Middle frontal gyrus (tissue), 1 donor: Measurements from ENCODE around the gene ADAMTSL4.
A peak's percentile ranks its signal among the peaks of the same experiment; 100 is the strongest.
"Not testable (repeated sequence)": the region's sequence is repeated elsewhere in the genome, so short reads cannot be mapped to it uniquely, and the experiment has no call there.

Experiments used
- DNase-seq: peaks from one replicate; pipeline ENCODE4 v3.0.0-alpha.2; 2015; ENCODE audit warnings: low spot score; ENCODE audit errors: extremely low spot score

ADAMTSL4 gene

DNA sequence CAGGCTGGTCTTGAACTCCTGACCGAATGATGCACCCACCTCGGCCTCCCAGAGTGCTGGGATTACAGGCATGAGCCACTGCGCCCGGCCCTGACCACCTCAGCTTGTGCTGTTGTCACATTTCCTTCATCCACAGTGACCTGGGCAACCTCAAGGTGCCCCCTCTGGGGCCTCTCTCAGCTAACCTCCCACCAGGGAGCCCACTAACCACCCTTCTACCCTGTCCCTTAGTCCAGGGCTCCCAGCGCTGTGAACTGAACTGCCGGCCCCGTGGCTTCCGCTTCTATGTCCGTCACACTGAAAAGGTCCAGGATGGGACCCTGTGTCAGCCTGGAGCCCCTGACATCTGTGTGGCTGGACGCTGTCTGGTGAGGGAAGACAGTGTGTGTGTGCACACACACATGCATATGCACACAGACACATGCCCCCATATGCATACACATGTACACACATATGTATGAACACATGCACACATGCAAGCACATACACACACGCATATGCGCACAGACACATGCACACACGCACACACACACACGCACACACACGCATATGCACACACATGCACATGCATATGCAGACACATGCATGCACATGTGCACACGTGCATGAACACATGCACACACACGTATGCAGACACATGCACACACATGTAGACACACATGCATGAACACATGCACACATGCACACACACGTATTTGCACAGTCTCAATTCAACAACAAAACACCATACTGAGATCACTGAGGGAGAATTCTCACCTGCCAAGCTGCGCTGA lies 6.2 kb downstream of the ADAMTSL4 start:
- DNase-seq: no peak

DNA sequence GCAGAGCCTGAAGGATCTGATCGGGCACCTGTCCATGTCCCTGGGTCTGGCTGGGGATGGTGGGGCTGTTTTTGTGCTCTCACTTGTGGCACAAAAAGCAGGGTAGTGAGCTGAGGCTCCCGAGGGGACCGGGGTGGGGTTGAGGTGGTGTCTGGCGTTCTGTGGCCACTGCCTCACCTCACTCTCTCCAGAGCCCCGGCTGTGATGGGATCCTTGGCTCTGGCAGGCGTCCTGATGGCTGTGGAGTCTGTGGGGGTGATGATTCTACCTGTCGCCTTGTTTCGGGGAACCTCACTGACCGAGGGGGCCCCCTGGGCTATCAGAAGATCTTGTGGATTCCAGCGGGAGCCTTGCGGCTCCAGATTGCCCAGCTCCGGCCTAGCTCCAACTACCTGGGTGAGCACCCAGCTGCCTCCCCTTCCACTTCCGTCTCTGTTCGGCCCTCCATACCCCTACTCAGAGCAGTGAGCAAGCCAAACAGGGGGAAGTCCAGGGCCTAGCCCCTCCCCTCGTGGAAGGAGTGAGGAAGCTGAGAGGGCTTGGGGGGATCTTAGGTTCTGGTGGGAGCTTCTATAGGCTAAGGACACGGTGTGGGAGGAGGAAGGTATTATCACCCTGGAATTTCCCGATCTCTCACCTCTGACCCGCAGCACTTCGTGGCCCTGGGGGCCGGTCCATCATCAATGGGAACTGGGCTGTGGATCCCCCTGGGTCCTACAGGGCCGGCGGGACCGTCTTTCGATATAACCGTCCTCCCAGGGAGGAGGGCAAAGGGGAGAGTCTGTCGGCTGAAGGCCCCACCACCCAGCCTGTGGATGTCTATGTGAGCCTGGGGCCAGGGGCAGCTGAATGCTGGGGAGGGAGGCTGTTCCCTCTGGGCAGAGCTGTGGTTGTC lies 7.0 kb downstream of the ADAMTSL4 start:
- DNase-seq: no peak

DNA sequence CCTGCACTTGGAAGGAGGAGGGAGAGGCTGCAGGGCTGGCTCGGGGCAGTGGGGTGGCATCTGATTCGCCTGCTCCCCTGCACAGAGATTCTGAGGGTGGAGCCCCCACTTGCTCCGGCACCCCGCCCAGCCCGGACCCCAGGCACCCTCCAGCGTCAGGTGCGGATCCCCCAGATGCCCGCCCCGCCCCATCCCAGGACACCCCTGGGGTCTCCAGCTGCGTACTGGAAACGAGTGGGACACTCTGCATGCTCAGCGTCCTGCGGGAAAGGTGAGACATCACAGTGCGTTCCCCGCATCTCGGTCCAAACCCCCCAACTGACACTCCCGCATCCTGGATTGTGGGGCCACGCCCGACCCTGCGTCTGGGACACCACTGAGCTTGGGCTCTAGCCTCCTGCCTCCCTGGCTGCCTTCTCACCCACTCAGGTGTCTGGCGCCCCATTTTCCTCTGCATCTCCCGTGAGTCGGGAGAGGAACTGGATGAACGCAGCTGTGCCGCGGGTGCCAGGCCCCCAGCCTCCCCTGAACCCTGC lies 7.9 kb downstream of the ADAMTSL4 start:
- DNase-seq: no peak

DNA sequence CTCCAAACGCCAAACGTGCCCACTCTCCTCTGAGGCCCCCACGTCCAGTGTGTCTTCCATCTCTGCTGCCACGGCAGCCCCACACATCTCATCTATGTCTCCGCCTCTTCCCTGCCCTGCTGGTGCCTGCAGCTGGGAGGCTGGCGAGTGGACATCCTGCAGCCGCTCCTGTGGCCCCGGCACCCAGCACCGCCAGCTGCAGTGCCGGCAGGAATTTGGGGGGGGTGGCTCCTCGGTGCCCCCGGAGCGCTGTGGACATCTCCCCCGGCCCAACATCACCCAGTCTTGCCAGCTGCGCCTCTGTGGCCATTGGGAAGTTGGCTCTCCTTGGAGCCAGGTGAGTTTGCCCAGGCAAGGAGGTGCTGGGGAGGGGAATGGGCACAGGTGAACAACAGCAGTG lies 8.6 kb downstream of the ADAMTSL4 start:
- no peak for DNase-seq

DNA sequence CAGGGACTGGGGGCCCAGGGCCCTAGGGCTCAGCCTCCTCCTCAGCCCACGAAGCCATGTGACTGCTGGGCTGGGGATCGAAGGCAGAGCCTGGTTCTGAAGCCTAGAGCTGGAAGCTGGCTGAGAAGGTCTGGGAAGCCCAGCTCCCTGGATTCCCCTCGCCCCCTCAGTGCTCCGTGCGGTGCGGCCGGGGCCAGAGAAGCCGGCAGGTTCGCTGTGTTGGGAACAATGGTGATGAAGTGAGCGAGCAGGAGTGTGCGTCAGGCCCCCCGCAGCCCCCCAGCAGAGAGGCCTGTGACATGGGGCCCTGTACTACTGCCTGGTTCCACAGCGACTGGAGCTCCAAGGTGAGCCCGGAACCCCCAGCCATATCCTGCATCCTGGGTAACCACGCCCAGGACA lies 9.1 kb downstream of the ADAMTSL4 start:
- no peak for DNase-seq

DNA sequence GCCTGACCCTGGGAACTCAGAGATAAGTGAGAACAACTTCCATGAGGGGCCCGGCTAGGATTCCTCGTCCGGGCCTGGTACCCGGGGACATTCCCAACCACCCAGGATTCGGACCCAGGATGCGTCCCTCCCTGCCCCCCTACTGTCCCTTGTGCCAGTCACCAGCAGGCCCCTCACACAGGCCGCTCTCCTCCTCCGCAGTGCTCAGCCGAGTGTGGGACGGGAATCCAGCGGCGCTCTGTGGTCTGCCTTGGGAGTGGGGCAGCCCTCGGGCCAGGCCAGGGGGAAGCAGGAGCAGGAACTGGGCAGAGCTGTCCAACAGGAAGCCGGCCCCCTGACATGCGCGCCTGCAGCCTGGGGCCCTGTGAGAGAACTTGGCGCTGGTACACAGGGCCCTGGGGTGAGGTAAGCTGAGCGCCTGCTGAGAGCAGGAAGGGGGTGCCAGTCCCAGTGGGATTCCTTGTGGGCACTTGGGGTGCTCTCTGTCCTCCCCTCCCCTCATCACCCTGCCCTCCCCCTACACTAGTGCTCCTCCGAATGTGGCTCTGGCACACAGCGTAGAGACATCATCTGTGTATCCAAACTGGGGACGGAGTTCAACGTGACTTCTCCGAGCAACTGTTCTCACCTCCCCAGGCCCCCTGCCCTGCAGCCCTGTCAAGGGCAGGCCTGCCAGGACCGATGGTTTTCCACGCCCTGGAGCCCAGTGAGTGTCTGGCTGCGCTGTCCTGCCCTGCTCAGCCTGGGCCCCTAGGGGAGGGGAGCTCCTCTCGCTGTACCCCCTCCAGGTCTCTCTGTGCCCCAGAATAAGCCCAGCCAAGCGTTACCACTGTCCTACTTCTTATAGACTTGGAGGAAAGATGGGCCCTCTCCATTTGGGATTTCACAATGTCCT lies 9.8 kb downstream of the ADAMTSL4 start:
- no peak for DNase-seq

DNA sequence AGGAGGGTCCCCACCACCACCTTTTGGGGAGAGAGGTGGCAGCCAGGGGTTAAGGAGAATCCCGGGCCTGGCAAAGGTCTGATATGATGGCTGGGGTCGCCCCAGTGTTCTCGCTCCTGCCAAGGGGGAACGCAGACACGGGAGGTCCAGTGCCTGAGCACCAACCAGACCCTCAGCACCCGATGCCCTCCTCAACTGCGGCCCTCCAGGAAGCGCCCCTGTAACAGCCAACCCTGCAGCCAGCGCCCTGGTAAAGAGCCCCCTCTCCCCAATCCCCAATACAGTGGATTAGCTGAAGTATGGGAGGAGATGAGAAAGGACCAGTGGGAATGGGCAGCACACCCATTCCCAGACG lies 10.4 kb downstream of the ADAMTSL4 start:
- no peak for DNase-seq

DNA sequence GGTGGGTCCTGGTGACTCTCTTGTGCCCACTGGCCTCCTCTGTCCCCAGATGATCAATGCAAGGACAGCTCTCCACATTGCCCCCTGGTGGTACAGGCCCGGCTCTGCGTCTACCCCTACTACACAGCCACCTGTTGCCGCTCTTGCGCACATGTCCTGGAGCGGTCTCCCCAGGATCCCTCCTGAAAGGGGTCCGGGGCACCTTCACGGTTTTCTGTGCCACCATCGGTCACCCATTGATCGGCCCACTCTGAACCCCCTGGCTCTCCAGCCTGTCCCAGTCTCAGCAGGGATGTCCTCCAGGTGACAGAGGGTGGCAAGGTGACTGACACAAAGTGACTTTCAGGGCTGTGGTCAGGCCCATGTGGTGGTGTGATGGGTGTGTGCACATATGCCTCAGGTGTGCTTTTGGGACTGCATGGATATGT lies 10.8 kb downstream of the ADAMTSL4 start:
- no peak for DNase-seq

DNA sequence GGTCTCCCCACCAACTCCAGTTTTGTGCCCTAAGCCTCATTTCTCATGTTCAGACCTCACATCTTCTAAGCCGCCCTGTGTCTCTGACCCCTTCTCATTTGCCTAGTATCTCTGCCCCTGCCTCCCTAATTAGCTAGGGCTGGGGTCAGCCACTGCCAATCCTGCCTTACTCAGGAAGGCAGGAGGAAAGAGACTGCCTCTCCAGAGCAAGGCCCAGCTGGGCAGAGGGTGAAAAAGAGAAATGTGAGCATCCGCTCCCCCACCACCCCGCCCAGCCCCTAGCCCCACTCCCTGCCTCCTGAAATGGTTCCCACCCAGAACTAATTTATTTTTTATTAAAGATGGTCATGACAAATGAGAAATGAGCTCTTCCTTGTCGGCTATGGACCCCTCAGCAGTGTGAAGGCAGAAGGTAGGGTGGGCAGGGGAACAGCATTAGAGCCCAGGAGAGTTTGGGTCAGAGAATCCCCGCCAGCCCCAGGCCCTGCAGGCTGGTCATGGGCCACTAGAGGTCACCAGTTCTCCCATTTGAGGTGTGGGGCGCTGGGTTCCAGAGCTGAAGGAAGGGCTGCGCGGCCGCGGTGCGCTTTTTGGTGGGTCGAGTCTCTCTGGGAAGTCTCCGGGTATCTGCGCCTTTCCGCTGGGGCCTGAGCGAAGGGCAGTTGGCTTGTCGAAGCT lies 11.5 kb downstream of the ADAMTSL4 start:
- no peak for DNase-seq

DNA sequence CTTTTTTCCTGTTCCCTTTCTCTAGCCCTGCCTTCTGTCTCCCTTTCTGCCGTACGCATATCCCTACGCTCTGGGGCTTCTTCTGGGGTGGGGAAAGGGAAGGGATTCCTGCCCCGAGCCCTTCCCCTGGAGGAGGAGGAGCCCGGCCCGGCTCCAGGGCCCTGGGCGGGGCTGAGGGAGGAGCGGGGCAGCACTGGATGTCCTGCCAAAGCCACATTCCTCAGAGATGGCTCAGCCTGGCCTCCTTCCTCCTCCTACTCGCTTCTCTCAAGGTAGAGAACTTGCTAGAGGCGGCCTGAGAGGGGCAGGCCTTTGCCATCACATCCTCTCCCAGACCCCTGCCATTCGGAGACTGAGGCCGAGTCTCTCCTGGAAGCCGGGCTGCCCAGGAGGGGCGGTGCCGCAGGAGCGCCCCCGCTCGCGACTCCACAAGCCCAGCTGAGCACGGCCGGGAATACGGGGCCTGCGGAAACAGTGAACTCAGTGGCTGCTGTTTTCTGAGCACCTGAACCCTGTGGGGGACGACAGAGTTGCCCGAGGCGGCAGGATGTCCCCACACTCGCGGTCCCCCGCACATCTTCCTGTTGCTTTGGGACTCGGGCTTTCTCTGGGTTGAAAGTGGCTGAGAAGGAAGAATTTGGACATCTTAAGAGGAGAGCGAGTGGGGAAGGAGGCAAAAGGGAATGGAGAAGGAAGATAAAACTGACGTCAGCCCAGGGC lies 12.2 kb downstream of the ADAMTSL4 start:
- peak; percentile 44 for DNase-seq

DNA sequence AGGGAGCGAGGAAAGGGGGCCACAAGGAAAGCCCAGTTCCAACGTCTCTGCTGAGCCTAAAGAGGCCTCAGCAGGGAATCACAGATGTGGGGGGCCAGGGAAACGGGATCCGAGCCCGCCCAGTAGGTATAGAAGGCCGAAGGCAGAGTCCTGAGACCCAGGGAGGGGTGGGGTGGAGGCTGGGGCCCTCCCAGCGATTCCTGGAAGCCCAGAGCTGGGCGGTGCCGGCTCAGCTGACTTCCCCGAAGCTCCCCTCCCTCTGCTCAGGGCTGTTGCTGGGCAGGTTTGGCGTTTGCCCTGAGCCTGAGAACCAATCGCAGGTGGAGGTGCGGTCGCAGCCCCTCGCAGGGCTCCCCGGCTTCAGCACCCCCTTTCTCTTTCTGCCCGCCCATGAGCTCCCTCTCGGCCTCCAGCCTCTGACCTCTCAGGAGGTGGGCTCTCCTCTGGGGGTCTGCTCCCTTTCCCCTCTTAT lies 12.8 kb downstream of the ADAMTSL4 start:
- no peak for DNase-seq

DNA sequence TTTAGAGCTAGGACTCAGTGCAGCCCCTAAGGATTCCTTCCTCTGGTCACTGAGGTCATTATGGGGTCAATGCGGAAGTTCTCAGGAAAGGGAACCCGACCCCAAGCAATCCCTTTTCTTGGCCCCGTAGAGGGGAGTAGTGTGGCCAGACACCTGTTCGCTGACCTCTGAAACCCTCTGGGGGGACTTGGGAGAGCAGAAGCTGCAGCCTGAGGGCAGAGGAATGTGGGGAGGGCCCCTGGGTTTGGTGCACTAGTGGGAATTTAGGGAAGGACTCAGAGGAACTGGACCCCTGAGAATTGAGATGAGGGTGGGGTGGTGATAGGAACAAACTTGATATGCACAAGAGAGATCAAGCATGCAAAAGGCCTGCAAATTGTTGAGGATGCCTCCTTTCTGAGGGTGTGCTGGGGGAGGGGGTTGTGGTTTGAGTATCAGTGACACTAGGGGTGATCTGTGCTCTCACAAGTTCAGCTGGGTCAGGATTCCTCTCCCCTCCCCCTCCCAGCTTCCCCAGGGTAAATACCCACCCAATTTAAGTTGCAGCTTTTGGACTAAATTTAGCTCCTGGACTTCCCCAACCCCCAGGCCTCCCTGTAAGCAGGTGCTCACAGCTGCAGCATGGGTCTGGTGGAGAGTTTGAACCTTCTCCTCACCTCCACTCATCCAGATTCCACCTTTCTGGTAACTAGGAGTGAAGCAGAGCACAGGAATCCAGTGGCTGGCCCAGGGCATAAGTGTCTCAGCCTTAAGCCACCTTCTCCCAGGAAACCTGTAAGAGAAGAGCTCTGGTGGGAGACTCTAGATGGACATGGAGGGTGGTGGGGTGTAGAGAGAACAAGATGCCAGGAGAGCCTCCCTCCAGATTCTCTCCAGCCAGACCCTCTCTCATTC lies 13.5 kb downstream of the ADAMTSL4 start:
- DNase-seq: no peak

DNA sequence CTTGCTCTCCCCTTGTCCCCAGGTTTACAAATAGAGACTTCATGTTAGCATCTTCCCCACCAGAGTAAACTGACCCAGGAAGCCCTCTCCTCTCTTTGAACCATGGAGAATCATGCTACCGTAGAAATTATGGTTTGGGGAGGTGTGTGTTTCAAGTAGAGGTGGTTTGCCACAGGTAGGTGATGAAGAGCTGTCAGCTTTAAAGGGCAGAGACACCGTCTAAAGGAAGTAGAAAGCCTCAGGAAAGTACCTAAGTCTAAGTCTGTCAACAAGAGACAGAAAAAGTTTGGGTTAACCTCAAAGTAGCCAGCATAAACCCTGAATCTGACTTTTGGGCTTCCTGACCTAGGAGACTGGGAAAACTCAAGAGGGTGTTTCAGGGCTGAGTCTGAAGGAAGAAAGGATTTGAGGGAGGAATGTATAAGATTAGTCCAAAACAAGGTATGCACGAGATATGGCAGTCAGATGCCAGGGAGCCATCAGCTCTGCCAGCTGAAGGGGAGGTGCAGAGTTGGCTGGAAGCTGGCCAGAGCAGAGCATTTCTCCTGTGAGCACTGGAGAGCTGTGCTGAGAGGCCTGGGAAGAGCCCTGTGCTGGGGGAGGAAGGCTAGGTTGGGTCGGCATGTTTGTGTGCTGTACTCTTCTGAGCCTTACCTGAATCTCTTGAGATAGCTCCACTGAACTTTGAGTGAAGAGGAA lies 14.3 kb downstream of the ADAMTSL4 start:
- DNase-seq: no peak

DNA sequence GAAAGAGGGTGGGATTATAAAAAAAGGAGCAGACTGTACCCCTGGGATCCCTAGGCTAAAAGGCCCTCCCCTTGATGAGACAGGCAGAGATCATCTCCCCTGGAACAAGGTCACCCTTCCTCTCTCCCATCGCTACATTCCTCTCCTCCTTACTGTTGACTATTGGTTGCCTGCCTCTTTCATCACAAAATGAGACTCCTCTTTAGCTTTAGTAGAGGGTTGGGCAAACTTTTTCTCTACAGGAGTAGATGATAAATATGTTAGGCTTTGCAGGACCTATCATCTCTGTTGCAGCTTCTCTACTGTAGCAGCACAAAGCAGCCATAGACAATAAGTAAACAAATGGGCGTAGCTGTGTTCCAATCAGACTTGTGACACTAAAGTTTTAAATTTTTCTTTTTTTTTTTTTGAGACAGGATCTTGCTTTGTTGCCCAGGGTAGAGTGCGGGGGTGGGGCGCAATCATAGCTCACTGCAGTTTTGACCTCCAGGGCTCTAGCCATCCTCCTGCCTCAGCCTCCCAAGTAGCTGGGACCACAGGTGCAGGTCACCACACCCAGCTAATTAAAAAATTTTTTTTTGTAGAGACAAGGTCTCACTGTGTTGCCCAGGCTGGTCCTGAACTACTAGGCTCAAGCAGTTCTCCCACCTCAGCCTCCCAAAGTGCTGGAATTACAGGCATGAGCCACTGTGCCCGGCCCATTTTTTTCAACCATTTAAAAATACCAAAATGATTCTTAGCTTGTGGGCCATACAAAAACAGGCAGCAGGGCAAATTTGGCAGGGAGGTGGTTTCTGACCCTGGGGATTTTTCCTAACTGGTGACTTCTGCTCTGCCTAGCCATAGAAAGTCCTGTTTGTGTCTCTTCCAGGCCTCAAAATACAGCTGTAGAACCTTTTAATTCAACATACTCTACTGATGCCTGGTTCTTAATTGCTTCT lies 15.1 kb downstream of the ADAMTSL4 start:
- DNase-seq: no peak

DNA sequence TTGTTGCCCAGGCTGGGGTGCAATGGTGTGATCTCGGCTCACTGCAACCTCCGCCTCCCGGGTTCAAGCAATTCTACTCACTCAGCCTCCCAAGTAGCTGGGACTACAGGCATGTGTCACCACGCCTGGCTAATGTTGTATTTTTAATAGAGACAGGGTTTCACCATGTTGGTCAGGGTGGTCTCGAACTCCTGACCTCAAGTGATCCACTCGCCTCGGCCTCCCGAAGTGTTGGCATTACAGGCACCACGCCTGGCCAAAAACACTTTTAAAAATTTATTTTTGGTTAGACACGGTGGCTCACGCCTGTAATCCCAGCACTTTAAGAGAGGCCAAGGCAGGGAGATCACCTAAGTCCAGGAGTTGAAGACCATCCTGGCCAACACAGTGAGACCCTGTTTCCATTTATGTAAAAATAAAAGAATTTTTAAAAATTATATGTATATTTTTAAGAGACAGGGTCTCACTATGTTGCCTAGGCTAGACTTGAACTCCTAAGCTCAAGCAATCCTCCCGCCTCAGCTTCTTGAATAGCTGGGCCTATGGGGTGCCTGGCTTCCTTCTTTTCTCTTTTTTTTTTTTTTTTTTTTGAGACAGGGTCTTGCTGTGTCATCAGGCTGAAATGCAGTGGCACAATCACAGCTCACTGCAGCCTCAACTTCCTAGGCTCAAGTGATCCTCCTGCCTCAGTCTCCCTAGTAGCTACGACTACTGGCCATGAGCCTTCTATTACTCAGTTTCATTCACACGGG lies 16.2 kb downstream of the ADAMTSL4 start:
- not testable (repeated sequence) for DNase-seq

DNA sequence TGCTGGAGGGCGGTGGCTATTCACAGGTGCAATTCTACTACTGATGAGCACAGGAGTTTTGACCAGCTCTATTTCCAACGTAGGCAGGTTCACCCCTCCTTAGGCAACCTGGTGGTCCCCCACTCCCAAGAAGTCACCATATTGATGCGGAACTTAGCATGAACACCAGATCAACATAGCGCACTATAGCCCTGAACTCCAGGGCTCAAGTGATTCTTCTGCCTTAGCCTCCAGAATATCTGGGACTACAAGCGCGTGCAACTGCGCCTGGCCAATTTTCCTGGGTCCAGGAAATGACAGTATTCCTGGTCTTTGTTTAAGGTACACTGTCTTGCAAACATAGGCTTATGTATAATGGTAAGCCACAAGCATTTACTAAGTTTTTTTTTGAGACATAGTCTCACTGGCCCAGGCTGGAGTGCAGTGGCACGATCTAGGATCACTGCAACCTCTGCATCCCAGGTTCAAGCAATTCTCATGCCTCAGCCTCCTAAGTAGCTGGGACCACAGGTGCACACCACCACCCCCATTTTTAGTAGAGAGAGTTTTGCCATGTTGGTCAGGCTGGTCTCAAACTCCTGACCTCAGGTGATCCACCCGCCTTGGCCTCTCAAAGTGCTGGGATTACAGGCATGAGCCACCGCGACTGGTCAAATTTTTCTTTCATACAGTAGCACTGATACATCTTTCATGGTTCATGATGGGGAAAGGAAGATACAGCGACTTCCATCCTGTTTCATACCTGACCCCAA lies 17.6 kb downstream of the ADAMTSL4 start:
- no peak for DNase-seq
